Measurements from ENCODE around the gene GTPBP4.

The GTPBP4 gene

GRCh38 chr10:1044146-1044545 lies 55.9 kb downstream of the GTPBP4 start:
- H3K4me3 ChIP-seq (ENCODE audit: low read depth, low read length) = no peak overlapping the region
- H3K9me3 ChIP-seq (ENCODE audit: control insufficient read depth, low read length) = no peaks in the 10 kb centered on the region
- peaks cover 4% of the 10 kb centered on the region for H3K4me1 ChIP-seq
- peak overlapping the region; percentile 64 for H3K27ac ChIP-seq
- peaks cover 10% of the 10 kb centered on the region for H3K79me2 ChIP-seq
- H3K27me3 ChIP-seq (ENCODE audit: control insufficient read depth, insufficient read depth, low read length) = no peaks in the 10 kb centered on the region
- H2AFZ ChIP-seq = no peak overlapping the region
- no peak for TF ChIP-seq CTCF (IDR thresholded peaks at IDR 0.05)
- H3K36me3 ChIP-seq (ENCODE audit: control insufficient read depth, insufficient read depth, low read length) = no peaks in the 10 kb centered on the region
- no peak overlapping the region for H3K9ac ChIP-seq
- no peak overlapping the region for H3K4me2 ChIP-seq (ENCODE audit: low read length)

GRCh38 chr10:1044964-1045363 lies 56.7 kb downstream of the GTPBP4 start:
- TF ChIP-seq CTCF (IDR thresholded peaks at IDR 0.05) = no peak
- Histone ChIP-seq H3K27ac (no peak overlapping the region), H3K27me3 (ENCODE audit: control insufficient read depth, insufficient read depth, low read length) (no peaks in the 10 kb centered on the region), H3K4me3 (ENCODE audit: low read depth, low read length) (no peak overlapping the region), H3K9ac (no peak overlapping the region), H3K4me1 (peaks cover 4% of the 10 kb centered on the region), H3K36me3 (ENCODE audit: control insufficient read depth, insufficient read depth, low read length) (no peaks in the 10 kb centered on the region), H2AFZ (no peak overlapping the region), H3K79me2 (peaks cover 10% of the 10 kb centered on the region), H3K4me2 (ENCODE audit: low read length) (no peak overlapping the region), H3K9me3 (ENCODE audit: control insufficient read depth, low read length) (no peaks in the 10 kb centered on the region)

- no peak overlapping the region for H3K9ac ChIP-seq
- H2AFZ ChIP-seq = no peak overlapping the region
- TF ChIP-seq CTCF (IDR thresholded peaks at IDR 0.05) = no peak
- no peaks in the 10 kb centered on the region for H3K9me3 ChIP-seq (ENCODE audit: control insufficient read depth, low read length)
- peaks cover 10% of the 10 kb centered on the region for H3K79me2 ChIP-seq
- no peaks in the 10 kb centered on the region for H3K36me3 ChIP-seq (ENCODE audit: control insufficient read depth, insufficient read depth, low read length)
- no peak overlapping the region for H3K4me3 ChIP-seq (ENCODE audit: low read depth, low read length)
- peaks cover 4% of the 10 kb centered on the region for H3K4me1 ChIP-seq
- H3K27me3 ChIP-seq (ENCODE audit: control insufficient read depth, insufficient read depth, low read length) = no peaks in the 10 kb centered on the region
- H3K4me2 ChIP-seq (ENCODE audit: low read length) = no peak overlapping the region
- no peak overlapping the region for H3K27ac ChIP-seq
These were observed 57.2 kb downstream of the GTPBP4 start for GRCh38 chr10:1045415-1045814.

- peaks cover 10% of the 10 kb centered on the region for H3K79me2 ChIP-seq
- peak overlapping the region; percentile 99 for H3K27ac ChIP-seq
- peak overlapping the region; percentile 73 for H3K4me2 ChIP-seq (ENCODE audit: low read length)
- H3K9me3 ChIP-seq (ENCODE audit: control insufficient read depth, low read length) = no peaks in the 10 kb centered on the region
- peak overlapping the region; percentile 88 for H2AFZ ChIP-seq
- no peaks in the 10 kb centered on the region for H3K36me3 ChIP-seq (ENCODE audit: control insufficient read depth, insufficient read depth, low read length)
- peaks cover 7% of the 10 kb centered on the region for H3K4me1 ChIP-seq
- H3K27me3 ChIP-seq (ENCODE audit: control insufficient read depth, insufficient read depth, low read length) = no peaks in the 10 kb centered on the region
- TF ChIP-seq CTCF (IDR thresholded peaks at IDR 0.05) = no peak
- peak overlapping the region; percentile 81 for H3K4me3 ChIP-seq (ENCODE audit: low read depth, low read length)
- no peak overlapping the region for H3K9ac ChIP-seq
These were observed 59.7 kb downstream of the GTPBP4 start for GRCh38 chr10:1047937-1048336.

- no peaks in the 10 kb centered on the region for H3K9me3 ChIP-seq (ENCODE audit: control insufficient read depth, low read length)
- H3K4me1 ChIP-seq = peaks cover 7% of the 10 kb centered on the region
- no peak overlapping the region for H3K9ac ChIP-seq
- H3K36me3 ChIP-seq (ENCODE audit: control insufficient read depth, insufficient read depth, low read length) = no peaks in the 10 kb centered on the region
- peak overlapping the region; percentile 73 for H3K4me2 ChIP-seq (ENCODE audit: low read length)
- H3K4me3 ChIP-seq (ENCODE audit: low read depth, low read length) = peak overlapping the region; percentile 81
- no peak for TF ChIP-seq CTCF (IDR thresholded peaks at IDR 0.05)
- peaks cover 10% of the 10 kb centered on the region for H3K79me2 ChIP-seq
- H3K27ac ChIP-seq = peak overlapping the region; percentile 99
- H3K27me3 ChIP-seq (ENCODE audit: control insufficient read depth, insufficient read depth, low read length) = no peaks in the 10 kb centered on the region
- peak overlapping the region; percentile 88 for H2AFZ ChIP-seq
These were observed 60.1 kb downstream of the GTPBP4 start for GRCh38 chr10:1048349-1048731.

Measured in parathyroid adenoma (tissue), 2 donors.